Left ventricle myocardium superior (tissue), 1 donor: ENCODE measurements around the gene APOC3. TPM values are rescaled to one million over a fixed set of nuclear protein-coding genes. Genes with fewer than 3 reads are reported as not detected.

Experiments used
- ATAC-seq: fragments of 200-7000 bp; cut with Tn5 transposase; one replicate; pipeline ENCODE4 v1.9.1; 2020; ENCODE audit warnings: mild to moderate bottlenecking, moderate library complexity
- DNase-seq: peaks from one replicate; pipeline ENCODE4 v3.0.0-alpha.2; 2020
- intact Hi-C: fragments of 100-400 bp; cut with micrococcal nuclease; formaldehyde crosslinking; loops from one replicate; pipeline ENCODE4 v1.11.0; 2022
- long read RNA-seq: library from polyadenylated mRNA; unstranded; transcript quantifications from one replicate; pipeline ENCODE4 v2.0.0, GENCODE V29; 2021
- total RNA-seq: library from RNA; stranded (reverse); fragmentation: NEBNext Ultra II Directional; extraction: Animal tissue kit (Norgen Biotek cat#: 25700); gene quantifications from one replicate; pipeline ENCODE4 v1.2.1, GENCODE V29; 2021
- donor health status: DM: no; HTN: yes; CAD: no; lungs with severe emphysema.

Gene APOC3
- total RNA-seq = not detected
- long read RNA-seq = 0 reads

GRCh38 chr11:116829525-116830183, at the start of gene APOC3:
APOC3 (plus strand) TSS chr11:116829907; CDS start chr11:116830583, 676 bp downstream.
- ATAC-seq (no peak), DNase-seq (no peak)
- intact Hi-C loops = no loop called here

- intact Hi-C loops = no loop called here
- ATAC-seq = no peak
- no peak for DNase-seq
These were observed 47.0 kb upstream of the APOC3 start for GRCh38 chr11:116782728-116783127.

GRCh38 chr11:116786326-116786725, 43.4 kb upstream of the APOC3 start:
- no peak for ATAC-seq
- intact Hi-C loops = no loop called here

GRCh38 chr11:116786966-116787365, 42.7 kb upstream of the APOC3 start:
- DNase-seq (no peak), ATAC-seq (no peak)
- intact Hi-C loops = no loop called here

More at GRCh38 chr11:116786326-116786725, 43.4 kb upstream of the APOC3 start:
- DNase-seq = no peak

GRCh38 chr11:116787436-116787785, 42.3 kb upstream of the APOC3 start:
- DNase-seq (no peak), ATAC-seq (no peak)
- intact Hi-C loops = no loop called here

- DNase-seq (peak; percentile 89), ATAC-seq (peak; percentile 87)
- intact Hi-C loops = loop anchor here (2.0 kb wide), 1 partner anchor 47 kb away; no protein-coding TSS in a partner anchor
These were observed 41.8 kb upstream of the APOC3 start, which contains the start of gene ZPR1 for GRCh38 chr11:116787786-116788486. ZPR1 (minus strand) TSS chr11:116788023; CDS start chr11:116787990, 33 bp downstream.

GRCh38 chr11:116788534-116788933, 41.2 kb upstream of the APOC3 start:
- intact Hi-C loops = loop anchor here (2.0 kb wide), 1 partner anchor 46 kb away; no protein-coding TSS in a partner anchor
- ATAC-seq (no peak), DNase-seq (no peak)

GRCh38 chr11:116788975-116789374, 40.7 kb upstream of the APOC3 start:
- ATAC-seq (no peak), DNase-seq (no peak)
- intact Hi-C loops = loop anchor here (2.0 kb wide), 1 partner anchor 46 kb away; no protein-coding TSS in a partner anchor

GRCh38 chr11:116790167-116791001, 39.3 kb upstream of the APOC3 start:
- intact Hi-C loops = no loop called here
- ATAC-seq (no peak), DNase-seq (peak; percentile 26)

GRCh38 chr11:116791002-116791812, 38.5 kb upstream of the APOC3 start:
- peak; percentile 73 for ATAC-seq
- peak; percentile 89 for DNase-seq
- intact Hi-C loops = no loop called here

GRCh38 chr11:116791813-116792143, 37.9 kb upstream of the APOC3 start, which contains the start of gene APOA5:
APOA5 (minus strand) TSS chr11:116791879; CDS start chr11:116791860, 19 bp downstream.
- intact Hi-C loops = no loop called here
- DNase-seq (no peak), ATAC-seq (no peak)

GRCh38 chr11:116792144-116792868, 37.4 kb upstream of the APOC3 start:
- intact Hi-C loops = no loop called here
- DNase-seq (no peak), ATAC-seq (no peak)

GRCh38 chr11:116792869-116793771, 36.6 kb upstream of the APOC3 start:
- no peak for ATAC-seq
- intact Hi-C loops = no loop called here
- DNase-seq = no peak

GRCh38 chr11:116793772-116794097, 36.0 kb upstream of the APOC3 start:
- ATAC-seq = no peak
- no peak for DNase-seq
- intact Hi-C loops = no loop called here

GRCh38 chr11:116794851-116795250, 34.9 kb upstream of the APOC3 start:
- intact Hi-C loops = no loop called here
- DNase-seq = no peak
- ATAC-seq = no peak

- no peak for ATAC-seq
- no peak for DNase-seq
- intact Hi-C loops = no loop called here
These were observed 33.2 kb upstream of the APOC3 start for GRCh38 chr11:116796548-116796947.

- ATAC-seq (peak; percentile 73), DNase-seq (no peak)
- intact Hi-C loops = no loop called here
These were observed 31.9 kb upstream of the APOC3 start for GRCh38 chr11:116797816-116798215.
